DND-41 (cell line): ENCODE results near the gene ZFPM1.

Experiments used
- CTCF ChIP-seq: IDR thresholded peaks from 2 replicates; pipeline ENCODE4 v1.5.1; 2012; ENCODE audit warnings: borderline replicate concordance, low read length, moderate library complexity, mild to moderate bottlenecking; ENCODE audit not compliant: poor library complexity, severe bottlenecking; ENCODE audit errors: extremely low read depth
- EZH2 ChIP-seq: IDR thresholded peaks from 3 replicates; pipeline ENCODE4 v1.6.1; 2012; ENCODE audit warnings: borderline replicate concordance, low read depth, mild to moderate bottlenecking, moderate library complexity, low read length, inconsistent platforms; ENCODE audit not compliant: severe bottlenecking

DNA sequence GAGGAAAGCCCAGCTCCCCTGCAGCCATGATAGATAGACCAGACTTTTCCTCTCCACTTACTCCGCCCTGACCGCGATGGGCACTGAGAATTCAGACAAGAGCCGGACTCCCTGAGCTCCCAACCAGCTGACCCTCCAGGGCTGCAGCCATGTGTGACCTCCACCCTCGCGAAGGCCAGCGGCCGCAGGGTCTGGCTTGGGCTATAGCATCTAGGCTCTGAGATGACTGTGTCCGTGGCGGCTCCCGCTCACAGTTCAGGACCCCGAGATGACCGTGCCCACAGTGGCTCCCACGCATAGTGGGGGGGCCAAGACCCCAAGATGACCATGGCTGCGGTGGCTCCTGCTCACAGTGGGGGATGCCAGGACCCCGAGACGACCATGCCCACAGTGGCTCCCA lies 18.0 kb downstream of the ZFPM1 start:
- TF ChIP-seq CTCF (no peak), EZH2 (no peak)
